Lower lobe of right lung (tissue), 2 donors: ENCODE data around the gene GPX7. TPM values are rescaled to one million over a fixed set of nuclear protein-coding genes. Genes with fewer than 3 reads are reported as not detected.
"Not testable (repeated sequence)": the region's sequence is repeated elsewhere in the genome, so short reads cannot be mapped to it uniquely, and the experiment has no call there.

Experiments used
- ATAC-seq, 2 donors: fragments of 200-7000 bp; cut with Tn5 transposase; one replicate each; pipeline ENCODE4 v1.9.1; 2020 to 2022; ENCODE audit warnings: mild to moderate bottlenecking in 2 of 2, moderate library complexity in 2 of 2
- DNase-seq: peaks from one replicate; pipeline ENCODE4 v3.0.0-alpha.2; 2020
- H3K27ac ChIP-seq: fragments of 200-600 bp; one replicate; pipeline ENCODE4 v1.8.0; 2022
- H3K27me3 ChIP-seq: fragments of 200-600 bp; one replicate; pipeline ENCODE4 v1.8.0; 2022; ENCODE audit warnings: low read depth
- H3K36me3 ChIP-seq: fragments of 200-600 bp; one replicate; pipeline ENCODE4 v1.8.0; 2022; ENCODE audit warnings: mild to moderate bottlenecking
- H3K4me1 ChIP-seq: fragments of 200-600 bp; one replicate; pipeline ENCODE4 v1.8.0; 2022
- H3K4me3 ChIP-seq: fragments of 200-600 bp; one replicate; pipeline ENCODE4 v1.8.0; 2022; ENCODE audit warnings: mild to moderate bottlenecking
- H3K9me3 ChIP-seq: fragments of 200-600 bp; one replicate; pipeline ENCODE4 v1.8.0; 2022
- CTCF ChIP-seq: fragments of 200-600 bp; IDR thresholded peaks from one replicate; pipeline ENCODE4 v1.8.0; 2022; ENCODE audit warnings: antibody characterized with exemption, mild to moderate bottlenecking
- intact Hi-C: fragments of 100-400 bp; cut with DNase I; formaldehyde crosslinking; loops from one replicate; pipeline ENCODE4 v1.11.0; 2022
- total RNA-seq: library from RNA; stranded (reverse); fragmentation: NEBNext Ultra II Directional; extraction: Animal tissue kit (Norgen Biotek cat#: 25700); gene quantifications from one replicate; pipeline ENCODE4 v1.2.1, GENCODE V29; 2021
- donor health status: DM: no; HTN: yes; CAD: no; lungs with severe emphysema.

GPX7 gene
- total RNA-seq, 1 donor from 2014 or later = 4.3 TPM

GRCh38 chr1:52576074-52576473, 26.1 kb upstream of the GPX7 start:
- intact Hi-C loops = no loop called here

GRCh38 chr1:52578066-52578465, 24.1 kb upstream of the GPX7 start:
- H3K9me3 ChIP-seq, H3K27me3 ChIP-seq, H3K4me3 ChIP-seq, H3K36me3 ChIP-seq, intact Hi-C loops, DNase-seq, ATAC-seq, H3K4me1 ChIP-seq, H3K27ac ChIP-seq: not testable (repeated sequence)

More at GRCh38 chr1:52576074-52576473, 26.1 kb upstream of the GPX7 start:
- Histone ChIP-seq H3K4me1 (no peaks in the 10 kb centered on the region), H3K4me3 (no peak overlapping the region), H3K27ac (no peak overlapping the region), H3K27me3 (no peaks in the 10 kb centered on the region), H3K36me3 (no peaks in the 10 kb centered on the region), H3K9me3 (no peaks in the 10 kb centered on the region)
- no peak for DNase-seq
- TF ChIP-seq CTCF = no peak
- ATAC-seq = no peak

GRCh38 chr1:52579415-52579814, 22.8 kb upstream of the GPX7 start:
- H3K4me1 ChIP-seq = no peaks in the 10 kb centered on the region
- H3K27ac ChIP-seq = no peak overlapping the region
- H3K36me3 ChIP-seq = no peaks in the 10 kb centered on the region
- intact Hi-C loops = no loop called here
- H3K27me3 ChIP-seq = no peaks in the 10 kb centered on the region
- no peak for DNase-seq
- no peaks in the 10 kb centered on the region for H3K9me3 ChIP-seq
- no peak overlapping the region for H3K4me3 ChIP-seq
- no peak for TF ChIP-seq CTCF
- no peak for ATAC-seq

DNA sequence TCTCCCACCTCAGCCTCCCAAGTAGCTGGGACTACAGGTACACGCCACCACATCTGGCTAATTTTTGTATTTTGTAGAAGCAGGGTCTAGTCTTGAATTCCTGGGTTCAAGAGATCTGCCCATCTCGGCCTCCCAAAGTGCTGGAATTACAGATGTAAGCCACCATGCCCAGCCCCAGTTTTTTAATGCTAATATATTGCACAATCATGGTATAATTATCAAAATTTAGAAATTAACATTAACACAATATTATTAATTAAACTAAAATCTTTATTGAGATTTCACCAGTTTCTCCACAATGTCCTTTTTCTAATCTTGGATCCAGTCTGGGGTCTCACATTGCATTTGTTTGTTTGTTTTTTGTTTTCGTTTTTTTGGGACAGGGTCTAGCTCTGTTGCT, 21.9 kb upstream of the GPX7 start:
- DNase-seq (no peak), ATAC-seq (no peak)
- Histone ChIP-seq H3K27ac (no peak overlapping the region), H3K4me3 (no peak overlapping the region), H3K9me3 (no peaks in the 10 kb centered on the region), H3K4me1 (no peaks in the 10 kb centered on the region), H3K36me3 (no peaks in the 10 kb centered on the region), H3K27me3 (no peaks in the 10 kb centered on the region)
- TF ChIP-seq CTCF = no peak
- intact Hi-C loops = no loop called here

DNA sequence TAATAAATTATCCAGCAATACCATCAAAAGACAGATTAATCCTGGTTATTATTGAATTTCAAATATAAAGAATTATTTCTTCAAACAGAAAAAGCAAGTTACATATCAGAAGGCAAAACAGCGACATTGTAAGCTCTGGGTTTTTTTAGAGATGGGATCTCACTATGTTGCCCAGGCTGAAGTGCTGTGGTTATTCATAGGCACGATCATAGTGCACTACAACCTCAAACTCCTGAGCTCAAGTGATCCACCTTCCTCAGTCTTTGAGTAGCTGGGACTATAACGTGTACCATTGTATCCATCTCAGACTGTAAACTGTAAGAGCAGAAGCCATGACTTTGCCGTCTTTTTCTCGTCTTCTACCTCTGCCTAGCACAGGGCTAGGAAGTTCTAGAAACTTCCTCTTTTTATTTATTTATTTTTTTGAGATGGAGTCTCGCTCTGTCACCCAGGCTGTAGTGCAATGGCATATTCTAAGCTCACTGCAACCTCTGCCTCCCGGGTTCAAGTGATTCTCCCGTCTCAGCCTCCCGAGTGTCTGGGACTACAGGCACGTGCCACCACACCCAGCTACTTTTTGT, 20.0 kb upstream of the GPX7 start:
- Histone ChIP-seq H3K27me3 (no peaks in the 10 kb centered on the region), H3K4me3 (no peak overlapping the region), H3K4me1 (no peaks in the 10 kb centered on the region), H3K36me3 (no peaks in the 10 kb centered on the region), H3K27ac (no peak overlapping the region), H3K9me3 (no peaks in the 10 kb centered on the region)
- ATAC-seq (no peak), DNase-seq (no peak)
- intact Hi-C loops = no loop called here
- no peak for TF ChIP-seq CTCF

DNA sequence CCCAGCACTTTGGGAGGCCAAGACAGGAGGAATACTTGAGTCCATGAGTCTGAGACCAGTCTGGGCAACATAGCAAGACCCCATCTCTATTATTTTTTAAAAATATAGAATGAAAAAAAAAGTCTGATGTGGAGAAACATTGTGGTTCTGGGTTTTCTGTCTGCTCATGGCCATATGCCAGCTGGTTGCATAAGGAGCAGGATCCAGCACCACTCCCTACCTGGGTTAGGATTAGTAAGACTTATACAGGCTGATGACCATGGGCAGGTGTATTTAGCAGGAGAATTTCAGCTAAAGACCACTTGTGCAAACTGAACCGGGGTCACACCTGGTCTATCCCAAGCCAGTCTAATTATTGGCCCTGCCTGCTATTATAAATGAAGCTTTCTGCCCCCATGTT, 16.7 kb upstream of the GPX7 start:
- H3K4me3 ChIP-seq = no peak overlapping the region
- intact Hi-C loops = no loop called here
- no peak for ATAC-seq
- no peak overlapping the region for H3K27ac ChIP-seq
- H3K4me1 ChIP-seq = no peaks in the 10 kb centered on the region
- TF ChIP-seq CTCF = no peak
- no peaks in the 10 kb centered on the region for H3K9me3 ChIP-seq
- no peaks in the 10 kb centered on the region for H3K27me3 ChIP-seq
- DNase-seq = no peak
- H3K36me3 ChIP-seq = no peaks in the 10 kb centered on the region
